Measurements from ENCODE around the gene SMC4. TPM values are rescaled to one million over a fixed set of nuclear protein-coding genes. Genes with fewer than 3 reads are reported as not detected.

The SMC4 gene
- total RNA-seq, 2 experiments from 2014 or later, result 251 to 279 TPM

DNA sequence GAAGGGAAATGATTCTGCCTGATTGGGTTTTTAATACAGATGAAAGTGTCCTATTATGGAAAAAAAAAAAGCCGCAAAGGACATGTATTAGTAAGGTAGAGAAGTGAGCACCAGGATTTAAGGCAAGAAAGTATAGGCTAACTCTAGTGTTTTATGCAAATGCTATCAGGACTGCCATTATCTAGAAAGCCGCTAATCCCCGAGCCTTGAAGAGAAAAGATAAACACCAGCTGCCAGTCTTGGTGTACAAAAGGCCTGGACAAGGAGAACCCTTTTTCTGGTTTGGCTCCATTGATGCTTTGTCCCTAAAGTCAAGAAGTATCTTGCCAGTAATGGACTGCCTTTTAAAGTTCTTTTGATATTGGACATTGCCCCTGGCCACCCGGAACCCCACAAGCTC lies 58.7 kb downstream of the SMC4 start:
- no peaks in the 10 kb centered on the region for H3K4me1 Mint-ChIP-seq
- H3K36me3 Mint-ChIP-seq, result no peaks in the 10 kb centered on the region
- H3K9me3 Mint-ChIP-seq (ENCODE audit: low read depth), result no peaks in the 10 kb centered on the region
- no peak for ATAC-seq
- no peak overlapping the region for H3K27ac Mint-ChIP-seq
- DNase-seq, result no peak
- H3K27me3 Mint-ChIP-seq, result peaks cover 23% of the 10 kb centered on the region
- CTCF ChIA-PET, result no interaction called here
- no peak overlapping the region for H3K4me3 Mint-ChIP-seq

DNA sequence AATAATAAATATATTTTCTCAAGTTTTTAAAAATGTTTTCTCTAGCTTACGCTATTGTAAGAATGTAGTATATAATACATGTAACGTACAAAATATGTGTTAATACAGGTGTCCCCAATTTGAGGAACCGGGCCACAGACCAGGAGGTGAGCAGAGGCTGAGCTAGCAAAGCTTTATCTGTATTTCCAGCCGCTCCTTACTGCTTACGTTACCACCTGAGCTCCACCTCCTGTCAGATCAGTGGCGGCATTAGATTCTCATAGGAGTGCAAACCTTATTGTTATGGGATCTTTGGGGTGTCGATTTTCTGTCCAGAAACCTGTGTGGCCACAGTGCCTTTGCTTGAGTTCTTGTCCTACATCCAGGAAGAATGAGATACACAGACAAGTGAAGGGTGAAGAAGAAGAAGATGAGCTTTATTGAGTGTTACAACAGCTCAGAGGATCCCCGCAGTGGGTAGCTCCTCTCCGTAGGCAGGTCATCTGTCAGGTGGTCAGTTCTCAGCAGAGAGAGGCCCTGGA lies 60.1 kb downstream of the SMC4 start:
- DNase-seq (no peak), ATAC-seq (no peak)
- Mint-ChIP-seq H3K27me3 (peaks cover 30% of the 10 kb centered on the region), H3K9me3 (ENCODE audit: low read depth) (no peaks in the 10 kb centered on the region), H3K4me3 (no peak overlapping the region), H3K36me3 (no peaks in the 10 kb centered on the region), H3K27ac (no peak overlapping the region), H3K4me1 (no peaks in the 10 kb centered on the region)
- CTCF ChIA-PET, result interaction anchor here (0.8 kb wide), 1 partner anchor 9 kb away, joined by 3 read pairs; no protein-coding TSS in a partner anchor

DNA sequence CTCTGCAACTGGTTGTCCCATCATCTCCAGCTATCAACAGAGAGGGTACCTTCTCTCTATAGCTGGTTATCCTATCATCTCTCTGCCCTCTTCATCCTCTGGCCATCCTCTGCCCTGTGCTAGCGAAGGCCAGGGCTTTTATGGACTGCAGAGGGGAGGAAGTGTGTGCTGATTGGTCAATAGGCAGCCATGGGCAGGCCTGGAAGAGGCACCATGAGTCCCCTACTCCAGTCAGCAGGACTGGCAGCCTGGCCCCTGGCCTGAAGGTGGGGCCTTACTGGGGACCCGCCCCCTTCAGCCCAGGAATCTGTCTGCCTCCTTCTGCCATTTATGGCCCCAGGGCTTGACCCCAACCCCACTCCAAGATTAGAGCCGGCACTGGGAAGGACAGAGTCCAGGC lies 60.6 kb downstream of the SMC4 start:
- no peaks in the 10 kb centered on the region for H3K36me3 Mint-ChIP-seq
- H3K4me3 Mint-ChIP-seq, result no peak overlapping the region
- no peak overlapping the region for H3K27ac Mint-ChIP-seq
- CTCF ChIA-PET, result interaction anchor here (0.8 kb wide), 1 partner anchor 10 kb away, joined by 3 read pairs; no protein-coding TSS in a partner anchor
- no peaks in the 10 kb centered on the region for H3K9me3 Mint-ChIP-seq (ENCODE audit: low read depth)
- H3K4me1 Mint-ChIP-seq, result no peaks in the 10 kb centered on the region
- ATAC-seq (no peak), DNase-seq (no peak)
- H3K27me3 Mint-ChIP-seq, result peaks cover 36% of the 10 kb centered on the region

DNA sequence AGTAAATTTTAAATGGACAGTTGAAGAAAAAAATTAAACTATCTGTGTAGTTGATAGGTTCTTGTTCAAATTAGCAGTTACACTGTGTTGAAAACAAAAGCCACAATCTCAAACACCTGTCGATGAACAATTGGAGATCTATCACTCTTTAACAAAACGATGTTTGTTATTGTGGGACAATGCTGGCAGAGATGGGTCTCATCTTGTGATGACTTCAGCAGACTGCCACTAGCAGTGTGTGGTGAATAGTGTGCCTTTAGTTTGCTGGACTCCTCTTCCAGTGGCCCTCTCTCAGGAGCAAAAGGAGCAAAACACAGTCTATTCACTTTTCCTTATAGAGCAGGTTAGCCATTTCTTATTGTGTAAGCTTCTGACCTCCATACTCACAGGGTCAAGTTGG lies 64.9 kb downstream of the SMC4 start:
- Mint-ChIP-seq H3K27ac (no peak overlapping the region), H3K9me3 (ENCODE audit: low read depth) (no peaks in the 10 kb centered on the region)

DNA sequence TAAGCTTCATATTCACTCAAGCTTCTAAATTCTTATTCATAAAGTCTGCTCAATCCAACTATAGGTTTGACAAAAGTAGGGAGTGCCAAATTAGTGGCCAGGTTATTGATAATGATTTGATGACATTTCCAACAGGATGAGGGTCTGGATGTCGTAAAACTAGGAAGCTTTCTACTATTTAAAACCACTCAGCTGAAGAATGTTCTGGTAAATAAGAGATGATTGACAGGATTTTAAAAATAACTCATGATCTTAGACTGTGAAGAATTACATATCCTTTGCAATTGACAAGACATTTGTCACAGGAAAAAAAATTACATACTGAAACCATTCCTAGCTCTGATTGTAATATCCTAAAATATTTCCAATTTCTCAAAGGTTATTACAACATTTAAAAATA lies 65.5 kb downstream of the SMC4 start:
- CTCF ChIA-PET, result interaction anchor here (1.7 kb wide), 1 partner anchor 13 kb away, joined by 3 read pairs; no protein-coding TSS in a partner anchor
- Mint-ChIP-seq H3K4me3 (no peak overlapping the region), H3K27ac (no peak overlapping the region), H3K36me3 (peaks cover 4% of the 10 kb centered on the region), H3K27me3 (peaks cover 48% of the 10 kb centered on the region), H3K4me1 (no peaks in the 10 kb centered on the region), H3K9me3 (ENCODE audit: low read depth) (no peaks in the 10 kb centered on the region)
- no peak for DNase-seq
- no peak for ATAC-seq

More for the DNA sequence above, 64.9 kb downstream of the SMC4 start:
- H3K4me3 Mint-ChIP-seq, result no peak overlapping the region
- no peak for DNase-seq
- CTCF ChIA-PET, result interaction anchor here (1.7 kb wide), 1 partner anchor 13 kb away, joined by 3 read pairs; no protein-coding TSS in a partner anchor
- H3K4me1 Mint-ChIP-seq, result no peaks in the 10 kb centered on the region
- H3K36me3 Mint-ChIP-seq, result no peaks in the 10 kb centered on the region
- H3K27me3 Mint-ChIP-seq, result peaks cover 44% of the 10 kb centered on the region
- ATAC-seq, result no peak

DNA sequence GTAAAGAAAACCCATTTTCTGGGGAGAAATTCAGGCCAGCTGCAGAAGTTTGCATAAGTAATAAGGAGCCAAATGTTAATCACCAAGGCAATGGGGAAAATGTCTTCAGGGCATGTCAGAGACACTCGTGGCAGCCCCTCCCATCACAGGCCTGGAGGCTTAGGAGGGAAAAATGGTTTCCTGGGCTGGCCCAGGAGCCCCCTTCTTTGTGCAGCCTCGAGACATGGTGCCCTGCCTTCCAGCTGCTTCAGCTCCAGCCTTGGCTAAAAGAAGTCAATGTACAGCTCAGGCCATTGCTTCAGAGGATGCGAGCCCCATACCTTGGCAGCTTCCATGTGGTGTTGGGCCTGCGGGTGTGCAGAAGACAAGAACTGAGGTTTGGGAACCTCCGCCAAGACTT lies 70.7 kb downstream of the SMC4 start:
- ATAC-seq, result no peak
- CTCF ChIA-PET, result no interaction called here
- Mint-ChIP-seq H3K27me3 (peaks cover 25% of the 10 kb centered on the region), H3K4me3 (no peak overlapping the region), H3K4me1 (peaks cover 3% of the 10 kb centered on the region), H3K9me3 (ENCODE audit: low read depth) (peaks cover 7% of the 10 kb centered on the region), H3K27ac (no peak overlapping the region), H3K36me3 (peaks cover 4% of the 10 kb centered on the region)
- no peak for DNase-seq

DNA sequence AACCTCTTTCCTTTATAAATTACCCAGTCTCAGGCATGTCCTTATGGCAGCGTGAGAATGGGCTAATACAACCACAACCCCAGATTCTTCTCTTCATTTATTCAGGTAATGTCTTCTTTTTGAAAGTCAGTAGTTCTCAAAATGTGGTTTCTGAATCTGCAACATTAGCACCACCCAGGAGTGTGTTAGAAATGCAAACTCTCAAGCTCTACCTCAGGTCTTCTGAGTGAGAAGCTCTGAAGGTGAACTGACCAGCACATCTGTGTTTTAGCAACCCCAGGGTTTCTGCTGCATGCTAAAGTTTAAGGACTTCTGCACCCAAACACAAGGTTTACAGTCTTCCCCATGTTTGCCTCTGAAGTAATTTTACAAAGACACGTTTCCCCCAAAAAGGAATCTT lies 72.4 kb downstream of the SMC4 start:
- Mint-ChIP-seq H3K27me3 (peaks cover 22% of the 10 kb centered on the region), H3K9me3 (ENCODE audit: low read depth) (peaks cover 7% of the 10 kb centered on the region), H3K27ac (no peak overlapping the region), H3K36me3 (peaks cover 4% of the 10 kb centered on the region), H3K4me1 (peaks cover 3% of the 10 kb centered on the region), H3K4me3 (no peak overlapping the region)
- ATAC-seq (no peak), DNase-seq (no peak)
- CTCF ChIA-PET, result no interaction called here

DNA sequence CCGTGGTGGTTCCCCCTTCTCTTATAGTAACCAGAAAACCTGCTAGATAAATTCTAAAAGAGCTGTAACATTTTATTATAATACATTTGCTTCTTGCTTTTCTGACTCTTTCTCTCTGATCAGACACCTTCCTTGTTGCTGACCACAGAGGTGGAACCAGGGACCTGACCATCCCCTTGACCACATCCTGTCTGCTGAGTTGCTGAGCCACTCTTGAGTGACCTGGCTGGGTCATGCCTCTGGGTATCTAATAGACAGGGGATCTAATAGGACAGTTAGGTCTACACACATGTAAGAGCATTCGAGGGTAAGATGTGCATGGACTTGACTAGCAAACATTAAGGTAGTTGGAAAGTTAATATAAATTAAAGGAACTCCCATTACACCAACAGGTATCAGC lies 72.9 kb downstream of the SMC4 start:
- Mint-ChIP-seq H3K4me3 (no peak overlapping the region), H3K9me3 (ENCODE audit: low read depth) (peaks cover 7% of the 10 kb centered on the region), H3K4me1 (peaks cover 4% of the 10 kb centered on the region), H3K27me3 (peaks cover 21% of the 10 kb centered on the region), H3K36me3 (peaks cover 4% of the 10 kb centered on the region), H3K27ac (no peak overlapping the region)
- no peak for DNase-seq
- ATAC-seq, result no peak
- CTCF ChIA-PET, result no interaction called here

DNA sequence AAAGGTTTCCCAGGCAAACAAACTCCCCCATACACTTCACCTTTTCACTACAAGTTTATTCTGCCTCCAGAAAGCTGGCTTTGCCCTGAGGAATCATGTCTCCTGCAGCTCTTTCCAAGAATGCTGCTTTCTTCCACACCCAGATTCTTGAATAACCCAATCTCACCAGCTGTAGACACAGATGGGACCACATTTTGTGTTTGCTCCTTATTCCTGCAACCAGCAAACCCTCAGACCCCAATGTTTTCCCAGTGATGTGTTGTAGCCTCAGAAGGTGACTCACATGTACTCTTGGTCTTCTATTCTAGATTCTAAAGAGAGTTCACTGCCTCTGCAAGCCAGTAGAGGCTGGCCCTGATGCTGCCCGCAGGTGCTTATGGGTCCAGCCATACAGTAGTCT lies 73.8 kb downstream of the SMC4 start:
- H3K36me3 Mint-ChIP-seq, result peaks cover 4% of the 10 kb centered on the region
- peaks cover 21% of the 10 kb centered on the region for H3K27me3 Mint-ChIP-seq
- ATAC-seq (no peak), DNase-seq (no peak)
- H3K27ac Mint-ChIP-seq, result no peak overlapping the region
- H3K9me3 Mint-ChIP-seq (ENCODE audit: low read depth), result peaks cover 7% of the 10 kb centered on the region
- H3K4me3 Mint-ChIP-seq, result no peak overlapping the region
- H3K4me1 Mint-ChIP-seq, result peaks cover 7% of the 10 kb centered on the region
- CTCF ChIA-PET, result no interaction called here

DNA sequence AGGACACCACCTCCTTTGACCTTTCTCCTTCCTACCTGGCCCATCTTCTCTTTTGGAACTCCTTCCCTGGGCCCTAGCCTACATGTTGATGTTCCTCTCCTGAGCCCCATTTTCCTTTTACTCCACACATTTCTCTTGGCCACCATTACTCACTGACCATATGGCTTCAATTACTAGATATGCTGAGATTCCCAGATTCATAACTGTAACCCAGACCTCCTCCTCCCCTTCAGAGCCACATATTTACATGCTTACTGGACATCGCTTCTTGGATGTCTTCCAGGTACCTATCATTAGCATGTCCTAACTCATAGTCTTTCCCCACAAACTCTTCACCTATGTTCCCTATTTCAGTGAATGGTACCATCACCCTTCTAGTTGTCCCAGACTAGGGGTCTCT lies 74.5 kb downstream of the SMC4 start:
- CTCF ChIA-PET, result no interaction called here
- Mint-ChIP-seq H3K4me3 (no peak overlapping the region), H3K27me3 (peaks cover 18% of the 10 kb centered on the region), H3K36me3 (peaks cover 4% of the 10 kb centered on the region), H3K9me3 (ENCODE audit: low read depth) (peaks cover 7% of the 10 kb centered on the region), H3K27ac (no peak overlapping the region), H3K4me1 (peaks cover 7% of the 10 kb centered on the region)
- ATAC-seq (no peak), DNase-seq (no peak)

DNA sequence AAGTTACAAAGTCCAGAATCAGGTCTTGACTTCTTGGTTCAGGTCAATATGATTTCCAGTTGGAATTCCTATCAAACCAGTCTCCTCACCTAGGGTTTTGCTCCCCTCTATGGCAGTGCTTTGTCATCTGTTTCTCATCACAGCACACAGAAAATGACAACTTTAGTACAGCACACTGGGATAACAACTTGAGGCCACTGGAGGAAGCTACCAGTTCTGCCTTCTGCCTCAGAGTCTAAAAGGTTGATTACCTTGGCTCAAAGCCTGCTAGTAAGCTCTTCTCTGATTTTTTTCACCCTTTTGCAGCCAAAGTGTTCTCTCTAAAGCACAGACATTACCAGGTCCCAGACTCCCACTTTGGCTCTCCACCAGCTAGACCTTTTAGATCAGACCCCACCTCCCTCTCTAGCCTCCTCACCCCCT lies 75.0 kb downstream of the SMC4 start:
- Mint-ChIP-seq H3K36me3 (peaks cover 4% of the 10 kb centered on the region), H3K27me3 (peaks cover 15% of the 10 kb centered on the region), H3K4me3 (no peak overlapping the region), H3K9me3 (ENCODE audit: low read depth) (peaks cover 7% of the 10 kb centered on the region), H3K27ac (no peak overlapping the region), H3K4me1 (peaks cover 7% of the 10 kb centered on the region)
- CTCF ChIA-PET, result interaction anchor here (0.6 kb wide), 1 partner anchor 11 kb away, joined by 3 read pairs; no protein-coding TSS in a partner anchor
- ATAC-seq (no peak), DNase-seq (no peak)

DNA sequence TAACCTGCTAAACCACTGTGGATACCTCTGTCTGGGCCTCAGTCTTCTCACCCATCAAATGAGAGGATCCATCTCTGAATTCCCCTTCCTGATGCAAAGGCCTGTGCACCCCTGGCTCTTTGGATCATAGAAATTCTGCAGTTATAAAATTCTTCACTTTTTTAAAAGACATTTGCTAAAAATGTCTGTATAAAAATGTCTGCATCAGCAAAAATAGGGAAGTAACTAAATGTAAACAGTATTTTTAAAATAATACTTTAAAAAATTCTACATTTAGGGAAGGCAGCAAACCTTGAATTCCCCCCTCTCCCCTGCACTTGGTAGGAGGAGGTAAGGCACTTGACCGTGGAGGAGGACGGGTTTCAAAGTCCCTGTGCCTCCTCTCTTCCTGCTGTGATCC lies 75.7 kb downstream of the SMC4 start:
- DNase-seq (no peak), ATAC-seq (no peak)
- CTCF ChIA-PET, result no interaction called here
- Mint-ChIP-seq H3K36me3 (no peaks in the 10 kb centered on the region), H3K27me3 (peaks cover 11% of the 10 kb centered on the region), H3K4me1 (peaks cover 7% of the 10 kb centered on the region), H3K4me3 (no peak overlapping the region), H3K9me3 (ENCODE audit: low read depth) (peaks cover 7% of the 10 kb centered on the region), H3K27ac (no peak overlapping the region)

DNA sequence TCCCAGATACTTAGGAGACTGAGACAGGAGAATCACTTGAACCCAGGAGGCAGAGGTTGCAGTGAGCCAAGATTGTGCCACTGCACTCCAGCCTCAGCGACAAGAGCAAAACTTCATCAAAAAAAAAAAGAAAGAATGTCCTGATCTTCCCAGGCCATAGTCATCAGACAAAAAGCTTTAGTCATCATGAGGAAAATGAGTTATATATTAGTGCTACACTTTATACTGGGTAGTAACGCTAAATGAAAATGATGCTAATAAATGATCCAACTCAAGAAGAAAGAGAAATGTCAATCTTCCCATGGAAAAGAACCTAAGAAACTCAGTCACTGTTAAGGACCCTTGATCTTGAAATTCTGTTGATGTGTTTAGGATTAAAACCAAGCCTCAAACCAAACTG lies 76.4 kb downstream of the SMC4 start:
- no peak for ATAC-seq
- peaks cover 11% of the 10 kb centered on the region for H3K27me3 Mint-ChIP-seq
- H3K9me3 Mint-ChIP-seq (ENCODE audit: low read depth), result peaks cover 5% of the 10 kb centered on the region
- no peak overlapping the region for H3K27ac Mint-ChIP-seq
- no peaks in the 10 kb centered on the region for H3K36me3 Mint-ChIP-seq
- CTCF ChIA-PET, result no interaction called here
- H3K4me1 Mint-ChIP-seq, result peaks cover 7% of the 10 kb centered on the region
- no peak for DNase-seq
- H3K4me3 Mint-ChIP-seq, result no peak overlapping the region

DNA sequence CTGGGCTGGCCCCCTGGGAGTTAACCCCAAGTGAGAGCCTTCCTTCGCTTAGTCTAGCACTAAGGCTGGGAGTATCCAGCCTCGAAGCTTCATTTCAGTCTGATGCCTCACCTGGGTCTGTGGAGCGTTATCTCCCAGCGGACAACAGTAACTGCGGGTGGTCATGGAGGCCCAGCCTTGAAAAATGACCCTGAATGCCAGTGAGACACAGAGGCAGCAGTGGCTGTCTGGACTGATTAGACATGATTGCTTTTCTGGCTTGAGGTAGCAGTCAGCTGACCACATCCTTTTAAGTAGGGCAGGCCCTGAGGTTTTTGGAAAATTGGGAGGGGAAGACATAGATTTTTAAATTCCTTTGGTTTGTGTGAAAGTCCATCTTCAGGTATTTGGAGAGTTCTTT lies 78.3 kb downstream of the SMC4 start:
- no peak for DNase-seq

DNA sequence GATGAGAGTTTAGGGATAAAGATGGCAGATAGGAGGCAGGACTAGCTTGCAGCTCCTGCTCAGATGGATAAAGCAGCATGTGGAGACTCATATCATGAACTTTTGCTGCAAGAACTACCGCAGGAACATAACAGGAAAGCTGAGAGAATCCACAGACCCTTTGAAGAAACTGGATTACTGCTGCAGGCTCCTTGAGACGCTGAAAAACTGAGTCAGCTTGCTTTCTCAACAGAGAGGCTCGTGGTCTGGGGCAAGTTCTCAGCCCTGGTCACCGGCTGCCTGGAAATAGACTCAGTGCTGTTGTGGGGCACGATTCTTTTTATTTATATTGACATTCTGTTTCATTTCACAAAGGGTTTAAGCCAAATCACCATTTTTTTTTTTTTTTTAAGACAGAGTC lies 78.9 kb downstream of the SMC4 start:
- Mint-ChIP-seq H3K27me3 (peaks cover 7% of the 10 kb centered on the region), H3K9me3 (ENCODE audit: low read depth) (no peaks in the 10 kb centered on the region), H3K4me3 (no peak overlapping the region), H3K27ac (no peak overlapping the region), H3K4me1 (peaks cover 5% of the 10 kb centered on the region), H3K36me3 (no peaks in the 10 kb centered on the region)
- ATAC-seq (no peak), DNase-seq (no peak)
- CTCF ChIA-PET, result no interaction called here

More for the DNA sequence above, 78.3 kb downstream of the SMC4 start:
- Mint-ChIP-seq H3K4me3 (no peak overlapping the region), H3K27me3 (peaks cover 7% of the 10 kb centered on the region), H3K4me1 (peaks cover 5% of the 10 kb centered on the region), H3K27ac (no peak overlapping the region), H3K9me3 (ENCODE audit: low read depth) (no peaks in the 10 kb centered on the region), H3K36me3 (no peaks in the 10 kb centered on the region)
- ATAC-seq, result no peak
- CTCF ChIA-PET, result no interaction called here

Data from activated CD8-positive, alpha-beta memory T cell treated with anti-CD3 and anti-CD28 coated beads, Interleukin-2, amount 10 ng/mL, durations not matched to agents 7 days and 5 days (primary cell).